Mesenchymal stem cell (in vitro differentiated cells and primary cell): ENCODE measurements around the gene INSYN2B.
A peak's percentile ranks its signal among the peaks of the same experiment; 100 is the strongest.

Experiments used
- DNase-seq: peaks from one replicate; pipeline ENCODE4 v3.0.0-alpha.2; 2013
- H2AFZ ChIP-seq: one replicate; pipeline ENCODE4 v1.6.1; 2013; ENCODE audit warnings: low read depth, mild to moderate bottlenecking, control low read depth, inconsistent platforms, low read length, moderate library complexity
- H2AK5ac ChIP-seq: 2 replicates; pipeline ENCODE4 v1.6.1; 2013; ENCODE audit warnings: low read length, moderate library complexity, mild to moderate bottlenecking, inconsistent platforms; ENCODE audit not compliant: severe bottlenecking
- H2BK120ac ChIP-seq: one replicate; pipeline ENCODE4 v1.6.1; 2013; ENCODE audit warnings: low read depth, mild to moderate bottlenecking, inconsistent platforms, low read length, moderate library complexity
- H2BK12ac ChIP-seq, 2 experiments: one replicate each; pipeline ENCODE4 v1.6.1; 2013; ENCODE audit warnings: inconsistent platforms in 2 of 2, low read length in 2 of 2, mild to moderate bottlenecking in 2 of 2, moderate library complexity in 2 of 2, control low read depth in 1 of 2
- H2BK15ac ChIP-seq: one replicate; pipeline ENCODE4 v1.6.1; 2013; ENCODE audit warnings: mild to moderate bottlenecking, low read depth, inconsistent platforms; ENCODE audit not compliant: poor library complexity, severe bottlenecking
- H2BK5ac ChIP-seq: 2 replicates; pipeline ENCODE4 v1.6.1; 2013; ENCODE audit warnings: low read depth, mild to moderate bottlenecking, low read length, control low read depth, inconsistent platforms; ENCODE audit not compliant: poor library complexity, severe bottlenecking
- H3K14ac ChIP-seq, 2 experiments: one replicate each; pipeline ENCODE4 v1.6.1; 2013; ENCODE audit warnings: inconsistent platforms in 2 of 2, low read length in 2 of 2, control low read depth in 1 of 2, mild to moderate bottlenecking in 1 of 2, moderate library complexity in 1 of 2
- H3K18ac ChIP-seq, 2 experiments: one replicate each; pipeline ENCODE4 v1.6.1; 2013; ENCODE audit warnings: inconsistent platforms in 2 of 2, low read length in 2 of 2, control low read depth in 1 of 2, low read depth in 1 of 2, mild to moderate bottlenecking in 1 of 2
- H3K23ac ChIP-seq, 2 experiments: one replicate each; pipeline ENCODE4 v1.6.1; 2013; ENCODE audit warnings: inconsistent platforms in 2 of 2, low read length in 2 of 2, mild to moderate bottlenecking in 2 of 2, moderate library complexity in 2 of 2, control low read depth in 1 of 2
- H3K27ac ChIP-seq: 2 replicates; pipeline ENCODE4 v1.5.1; 2013; ENCODE audit warnings: mild to moderate bottlenecking, moderate library complexity, low read length, control low read depth, inconsistent platforms; ENCODE audit not compliant: poor library complexity, severe bottlenecking
- H3K27me3 ChIP-seq, 2 experiments: 2 replicates each; pipeline versions ENCODE4 v1.6.1 to v1.7.0; 2013; ENCODE audit warnings: low read length in 2 of 2, mild to moderate bottlenecking in 2 of 2, moderate library complexity in 2 of 2, control low read depth in 1 of 2, inconsistent platforms in 1 of 2; ENCODE audit not compliant: control insufficient read depth in 1 of 2, insufficient read depth in 1 of 2
- H3K36me3 ChIP-seq, 2 experiments: 2 replicates each; pipeline versions ENCODE4 v1.6.1 to v1.7.0; 2013; ENCODE audit warnings: low read length in 2 of 2, control low read depth in 1 of 2, inconsistent platforms in 1 of 2, low read depth in 1 of 2, mild to moderate bottlenecking in 1 of 2; ENCODE audit not compliant: insufficient read depth in 2 of 2, control insufficient read depth in 1 of 2
- H3K4ac ChIP-seq, 2 experiments: one replicate each; pipeline ENCODE4 v1.6.1; 2013; ENCODE audit warnings: inconsistent platforms in 2 of 2, low read length in 2 of 2, mild to moderate bottlenecking in 2 of 2, moderate library complexity in 2 of 2, control low read depth in 1 of 2, low read depth in 1 of 2
- H3K4me1 ChIP-seq: 2 replicates; pipeline ENCODE4 v1.6.1; 2013; ENCODE audit warnings: low read depth, low read length, control low read depth; ENCODE audit not compliant: control insufficient read depth, insufficient read depth
- H3K4me2 ChIP-seq: 2 replicates; pipeline ENCODE4 v1.6.1; 2013; ENCODE audit warnings: low read length, mild to moderate bottlenecking, inconsistent platforms; ENCODE audit not compliant: poor library complexity, severe bottlenecking
- H3K4me3 ChIP-seq, 2 experiments: 2 replicates each; pipeline versions ENCODE4 v1.5.1 to v1.7.0; 2013; ENCODE audit warnings: low read length in 2 of 2, mild to moderate bottlenecking in 2 of 2, control low read depth in 1 of 2, low read depth in 1 of 2; ENCODE audit not compliant: insufficient read depth in 1 of 2
- H3K79me1 ChIP-seq: replicated peaks from 2 replicates; pipeline ENCODE4 v1.6.1; 2013; ENCODE audit warnings: mild to moderate bottlenecking, control low read depth, low read length, inconsistent platforms; ENCODE audit not compliant: poor library complexity, severe bottlenecking
- H3K9ac ChIP-seq: 2 replicates; pipeline ENCODE4 v1.7.0; 2013; ENCODE audit warnings: mild to moderate bottlenecking, low read length, moderate library complexity
- H3K9me3 ChIP-seq: 2 replicates; pipeline ENCODE4 v1.7.0; 2013; ENCODE audit warnings: mild to moderate bottlenecking, low read length; ENCODE audit not compliant: control insufficient read depth
- H4K8ac ChIP-seq: one replicate; pipeline ENCODE4 v1.6.1; 2013; ENCODE audit warnings: inconsistent platforms, mild to moderate bottlenecking, low read length, moderate library complexity
- H4K91ac ChIP-seq: one replicate; pipeline ENCODE4 v1.6.1; 2013; ENCODE audit warnings: mild to moderate bottlenecking, low read length, inconsistent platforms
- WGBS: methylation state at CpG from one replicate; pipeline ENCODE4 v1.1.7; 2013; ENCODE audit warnings: mixed read lengths; 5-methylcytosine and 5-hydroxymethylcytosine counted together

The INSYN2B gene

GRCh38 chr5:169881702-169882303 lies 98.5 kb downstream of the INSYN2B start:
- H3K4me2 ChIP-seq, result no peak overlapping the region
- no peak overlapping the region for H2BK120ac ChIP-seq
- no peaks in the 10 kb centered on the region for H3K79me1 ChIP-seq
- peaks cover 4 to 77% of the 10 kb centered on the region in 2 experiments for H3K36me3 ChIP-seq
- H2BK12ac ChIP-seq, result no peak overlapping the region
- no peak overlapping the region for H2AFZ ChIP-seq
- no peak overlapping the region for H3K14ac ChIP-seq
- no peaks in the 10 kb centered on the region for H3K4me1 ChIP-seq
- no peaks in the 10 kb centered on the region for H3K9me3 ChIP-seq
- H3K27ac ChIP-seq, result no peak overlapping the region
- no peaks in the 10 kb centered on the region for H3K27me3 ChIP-seq
- H3K9ac ChIP-seq, result no peak overlapping the region
- H3K18ac ChIP-seq, result no peak overlapping the region
- H2AK5ac ChIP-seq, result no peak overlapping the region
- no peak overlapping the region for H4K8ac ChIP-seq
- H4K91ac ChIP-seq, result no peak overlapping the region
- 85% methylated on average over 5 of the region's 5 CpGs for WGBS
- H3K4me3 ChIP-seq, result no peak overlapping the region
- H2BK15ac ChIP-seq, result no peak overlapping the region
- H3K4ac ChIP-seq, result no peak overlapping the region
- no peak overlapping the region for H3K23ac ChIP-seq
- no peak for DNase-seq
- no peak overlapping the region for H2BK5ac ChIP-seq

- Histone ChIP-seq H4K91ac (no peak overlapping the region), H3K27ac (no peak overlapping the region), H2AFZ (no peak overlapping the region), H2AK5ac (no peak overlapping the region), H3K27me3 (no peaks in the 10 kb centered on the region), H2BK120ac (no peak overlapping the region), H2BK15ac (no peak overlapping the region), H3K4me2 (no peak overlapping the region), H4K8ac (no peak overlapping the region), H3K18ac (no peak overlapping the region), H3K23ac (no peak overlapping the region), H2BK12ac (no peak overlapping the region), H3K9me3 (no peaks in the 10 kb centered on the region), H3K4ac (no peak overlapping the region), H2BK5ac (no peak overlapping the region), H3K4me1 (no peaks in the 10 kb centered on the region), H3K4me3 (no peak overlapping the region), H3K14ac (no peak overlapping the region), H3K9ac (no peak overlapping the region), H3K36me3 (peaks cover 4 to 77% of the 10 kb centered on the region in 2 experiments), H3K79me1 (no peaks in the 10 kb centered on the region)
- DNase-seq, result no peak
- WGBS, result 79% methylated on average over 2 of the region's 2 CpGs
Measured at GRCh38 chr5:169880785-169881184, 99.5 kb downstream of the INSYN2B start.

- Histone ChIP-seq H3K4me3 (no peak overlapping the region), H3K9me3 (no peaks in the 10 kb centered on the region), H3K23ac (no peak overlapping the region), H3K27ac (no peak overlapping the region), H3K27me3 (no peaks in the 10 kb centered on the region), H2BK15ac (no peak overlapping the region), H3K4me1 (no peaks in the 10 kb centered on the region), H2BK120ac (no peak overlapping the region), H3K79me1 (no peaks in the 10 kb centered on the region), H3K18ac (no peak overlapping the region), H3K14ac (no peak overlapping the region), H4K91ac (no peak overlapping the region), H3K4ac (no peak overlapping the region), H3K4me2 (no peak overlapping the region), H4K8ac (no peak overlapping the region), H3K9ac (no peak overlapping the region), H2BK5ac (no peak overlapping the region), H3K36me3 (peaks cover 4 to 77% of the 10 kb centered on the region in 2 experiments), H2BK12ac (no peak overlapping the region), H2AK5ac (no peak overlapping the region), H2AFZ (no peak overlapping the region)
- 98% methylated on average over 4 of the region's 4 CpGs for WGBS
- no peak for DNase-seq
Measured at GRCh38 chr5:169880012-169880663, 100.2 kb downstream of the INSYN2B start.

- Histone ChIP-seq H3K36me3 (peaks cover 0 to 48% of the 10 kb centered on the region in 2 experiments), H3K14ac (no peak overlapping the region), H3K23ac (no peak overlapping the region), H3K4me1 (peaks cover 4% of the 10 kb centered on the region), H2BK120ac (no peak overlapping the region), H3K4me3 (no peak overlapping the region), H3K4ac (no peak overlapping the region), H4K8ac (no peak overlapping the region), H3K27ac (no peak overlapping the region), H2BK15ac (no peak overlapping the region), H2BK12ac (no peak overlapping the region), H3K4me2 (no peak overlapping the region), H3K27me3 (no peaks in the 10 kb centered on the region), H3K79me1 (peaks cover 2% of the 10 kb centered on the region), H3K18ac (no peak overlapping the region), H2AK5ac (no peak overlapping the region), H2AFZ (no peak overlapping the region), H3K9me3 (no peaks in the 10 kb centered on the region), H3K9ac (no peak overlapping the region), H4K91ac (no peak overlapping the region), H2BK5ac (no peak overlapping the region)
- 60% methylated on average over 1 of the region's 1 CpG for WGBS
- DNase-seq, result peak; percentile 64
Measured at GRCh38 chr5:169876386-169876785, 103.9 kb downstream of the INSYN2B start.
